NCI-H226 (cell line): ENCODE measurements around the gene LRRIQ3.
"Not testable (repeated sequence)": the region's sequence is repeated elsewhere in the genome, so short reads cannot be mapped to it uniquely, and the experiment has no call there.

Experiments used
- DNase-seq: peaks from one replicate; pipeline ENCODE4 v3.0.0-alpha.2; 2015

LRRIQ3 gene, protein sequence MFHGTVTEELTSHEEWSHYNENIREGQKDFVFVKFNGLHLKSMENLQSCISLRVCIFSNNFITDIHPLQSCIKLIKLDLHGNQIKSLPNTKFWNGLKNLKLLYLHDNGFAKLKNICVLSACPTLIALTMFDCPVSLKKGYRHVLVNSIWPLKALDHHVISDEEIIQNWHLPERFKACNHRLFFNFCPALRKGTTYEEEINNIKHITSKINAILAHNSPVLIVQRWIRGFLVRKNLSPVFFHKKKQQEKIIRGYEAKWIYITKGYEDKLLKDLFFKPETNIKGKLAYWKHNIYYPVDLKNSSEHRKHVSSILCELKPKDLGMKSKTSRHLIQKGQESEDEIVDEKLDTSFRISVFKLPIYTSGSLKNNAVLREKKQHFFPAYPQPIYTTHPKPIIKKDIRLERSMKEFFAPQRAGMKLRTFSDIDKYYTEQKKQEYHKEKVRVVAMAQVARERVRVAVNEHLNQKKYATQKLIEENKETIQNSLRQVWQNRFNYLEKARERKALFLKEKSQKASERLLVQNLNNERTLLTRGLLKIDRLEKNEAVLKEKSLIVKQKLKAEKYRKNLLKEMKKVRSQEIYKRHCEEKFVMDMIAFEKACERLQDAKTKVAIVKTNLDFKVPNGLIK

DNA sequence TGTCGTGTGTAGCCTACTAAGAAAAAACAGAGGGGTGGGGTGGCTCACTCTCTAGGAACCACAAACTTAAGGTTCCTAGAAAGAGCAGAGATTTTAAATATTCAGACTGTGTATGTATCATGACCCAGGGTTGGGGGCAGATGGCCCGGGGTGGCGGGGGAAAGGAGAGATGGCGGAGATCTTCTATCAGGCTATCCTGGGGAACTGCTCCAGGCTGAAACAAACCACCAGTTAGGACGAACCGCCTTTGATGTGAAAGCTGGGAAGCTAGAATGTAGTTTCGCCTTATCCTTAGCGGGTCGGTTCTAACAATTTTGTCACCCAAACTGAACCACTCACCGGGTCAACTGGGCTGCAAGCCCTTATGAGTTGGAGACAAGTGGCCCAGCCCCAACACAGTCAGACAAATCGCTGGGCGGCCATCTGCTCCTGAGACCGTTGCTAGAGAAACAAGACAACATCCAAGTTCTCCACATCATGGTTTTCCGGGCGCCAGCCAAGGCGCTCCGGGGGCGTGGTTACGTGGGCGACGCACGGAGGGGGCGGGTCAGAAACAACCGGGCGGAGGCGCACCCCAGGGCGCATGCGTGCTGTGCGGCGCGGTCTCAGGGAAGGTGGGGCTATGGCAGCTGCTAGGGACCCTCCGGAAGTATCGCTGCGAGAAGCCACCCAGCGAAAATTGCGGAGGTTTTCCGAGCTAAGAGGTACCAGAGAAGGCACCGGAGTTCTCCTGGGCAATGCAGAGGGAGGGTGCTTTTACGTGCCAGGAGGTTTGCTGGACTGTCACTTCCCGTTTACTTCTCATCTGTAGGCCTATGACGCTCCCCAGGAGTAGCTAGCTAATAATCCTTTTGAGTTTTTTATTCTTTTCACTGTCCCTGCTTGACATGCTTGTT lies at the start of gene LRRIQ3, which contains the start of gene FPGT:
TSS of gene LRRIQ3 (minus strand) at position 520 of the 896 bp plus-strand sequence. CDS start 14,492 bp downstream, outside the sequence.
TSS of gene FPGT (plus strand) at position 586 of the 896 bp plus-strand sequence. CDS start at position 623, 37 bp downstream.
- peak; percentile 71 for DNase-seq

DNA sequence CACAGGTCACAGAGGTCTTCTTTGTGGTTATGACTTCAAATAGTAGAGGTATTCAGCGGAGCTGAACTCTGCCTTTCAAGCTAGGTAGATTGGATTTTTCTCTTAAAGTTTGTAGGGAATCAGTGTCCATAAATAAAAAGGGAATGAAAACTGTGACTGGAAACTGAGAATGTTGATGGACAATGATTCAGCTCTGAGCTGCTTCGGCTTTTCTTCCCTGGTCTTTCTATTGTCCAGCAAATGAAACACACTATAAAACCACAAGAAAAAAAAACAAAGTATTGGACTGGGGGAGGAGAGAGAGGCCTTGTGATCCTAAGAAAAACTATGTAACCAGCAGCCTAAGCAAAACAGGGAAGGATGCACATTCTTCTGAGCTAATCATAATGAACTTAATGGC lies 48.3 kb upstream of the LRRIQ3 start:
- no peak for DNase-seq

DNA sequence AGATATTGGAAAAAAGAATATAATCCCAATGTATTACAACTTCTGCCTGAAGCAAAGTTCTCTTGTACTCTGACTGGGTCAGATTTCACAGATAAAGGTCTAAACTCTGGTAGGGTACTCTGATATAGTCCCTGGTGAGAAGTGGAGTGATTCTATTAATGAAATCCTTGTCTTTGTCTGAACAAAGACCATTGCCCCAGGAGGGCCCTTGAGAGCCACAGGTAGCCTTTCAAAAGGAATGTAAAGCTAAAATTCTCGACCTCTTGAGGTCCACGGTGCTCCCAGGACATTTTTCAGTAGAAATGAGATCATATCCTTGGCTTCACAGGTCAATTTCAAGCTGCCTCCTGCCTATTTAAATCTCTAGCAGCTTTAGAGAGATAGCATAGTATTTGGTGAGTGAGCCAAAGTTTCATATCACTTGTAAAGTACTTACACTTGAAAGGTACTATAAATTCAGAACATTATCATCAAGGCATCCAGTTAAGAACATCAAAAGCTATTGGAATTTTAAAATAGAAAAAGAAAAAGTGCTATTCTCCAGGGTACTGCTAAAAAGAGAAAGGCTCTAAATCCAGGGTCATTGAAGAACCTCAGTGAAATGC lies 47.3 kb upstream of the LRRIQ3 start:
- DNase-seq: no peak

DNA sequence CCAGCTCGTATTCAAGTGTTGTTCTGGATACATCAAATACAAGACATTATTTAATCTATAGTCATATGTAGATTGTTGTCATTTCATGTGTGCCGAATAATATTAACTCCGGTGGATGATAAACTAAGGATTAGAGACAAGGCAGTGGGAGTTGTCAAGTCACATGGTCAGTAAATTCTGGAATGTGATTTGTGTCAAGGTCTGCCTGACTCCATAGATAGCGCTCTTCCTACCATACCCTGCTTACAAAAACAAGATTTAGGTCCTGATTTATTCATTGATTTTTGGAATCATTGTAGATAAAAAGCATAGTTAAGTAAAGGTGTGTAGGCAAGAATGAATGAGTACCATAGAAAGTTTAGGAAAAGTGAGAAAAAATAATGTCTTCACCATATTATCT lies 39.8 kb upstream of the LRRIQ3 start:
- no peak for DNase-seq

DNA sequence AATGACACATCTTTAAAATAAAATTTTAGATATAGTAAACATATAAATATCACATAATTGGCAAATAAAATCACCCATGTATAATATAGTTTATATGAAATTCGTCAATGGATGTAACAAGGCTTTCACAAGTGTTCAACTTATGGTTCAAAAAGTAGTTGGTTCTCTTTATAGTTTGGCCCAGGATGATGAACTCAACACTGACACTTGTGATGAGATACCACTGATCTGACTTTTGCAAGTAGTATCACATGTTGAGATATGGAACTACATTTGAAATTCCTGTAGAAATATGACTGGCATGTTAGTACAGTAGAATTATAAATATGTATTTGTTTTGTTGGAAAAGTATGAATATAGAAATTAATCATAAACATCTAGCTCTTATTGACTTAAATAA lies 39.1 kb upstream of the LRRIQ3 start:
- no peak for DNase-seq

DNA sequence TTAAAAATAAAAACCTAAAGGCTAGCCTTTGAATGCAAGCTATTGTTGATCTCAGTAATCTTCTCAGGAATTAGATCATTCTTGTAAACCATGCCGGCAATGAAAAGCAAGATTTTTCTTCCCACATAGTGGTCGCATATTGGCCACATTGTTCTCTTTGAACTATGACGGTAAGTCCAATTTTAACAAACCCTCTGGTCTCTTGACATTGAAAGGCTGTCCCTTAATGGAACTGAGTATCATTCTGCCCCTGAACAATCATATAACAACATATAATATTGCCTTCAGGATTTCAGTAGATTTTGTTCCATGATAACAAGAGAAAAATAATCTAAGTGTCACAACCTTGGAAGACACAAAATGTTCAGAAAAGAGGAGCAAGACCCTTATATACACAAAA lies 38.5 kb upstream of the LRRIQ3 start:
- DNase-seq: no peak

DNA sequence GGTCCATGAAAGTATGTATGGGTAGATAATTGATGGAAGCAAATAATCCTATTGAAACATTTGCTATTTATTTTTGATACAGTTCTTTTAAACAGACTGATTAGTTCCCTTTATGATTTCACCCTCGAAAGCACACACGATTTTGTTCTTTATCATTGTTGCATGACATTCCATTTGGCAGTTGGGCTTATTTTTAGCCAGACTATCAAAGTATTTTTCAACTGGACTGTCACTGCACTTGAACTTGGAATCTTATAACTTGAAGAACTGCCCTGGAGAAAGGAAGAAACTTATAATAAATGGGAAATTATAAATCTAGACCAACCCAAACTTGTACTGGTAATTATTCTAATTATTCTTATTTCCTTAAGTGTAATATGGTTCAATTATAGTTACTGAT lies 37.2 kb upstream of the LRRIQ3 start, which contains the start of gene TNNI3K:
TSS of gene TNNI3K (plus strand) at position 235 of the 400 bp plus-strand sequence. CDS start at position 300, 65 bp downstream.
- no peak for DNase-seq

DNA sequence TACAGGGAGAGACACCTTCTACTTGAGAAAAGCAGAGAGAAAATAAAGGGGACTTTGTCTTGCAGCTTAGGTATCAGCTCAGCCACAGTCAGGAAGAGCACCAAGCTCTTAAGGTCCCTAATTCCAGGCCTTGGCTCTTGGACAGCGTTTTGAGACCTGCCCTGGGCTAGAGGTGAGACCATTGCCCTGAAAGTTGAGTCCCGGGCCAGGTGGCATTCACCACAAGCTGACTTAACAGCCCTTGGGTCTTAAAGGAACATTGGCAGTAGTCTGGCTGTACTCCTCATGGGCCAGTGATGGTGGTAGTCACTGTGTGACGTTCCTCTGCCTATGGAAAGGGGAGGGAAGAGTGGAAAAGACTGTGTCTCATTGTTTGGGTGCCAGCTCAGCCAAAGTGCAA lies 25.5 kb upstream of the LRRIQ3 start:
- no peak for DNase-seq

DNA sequence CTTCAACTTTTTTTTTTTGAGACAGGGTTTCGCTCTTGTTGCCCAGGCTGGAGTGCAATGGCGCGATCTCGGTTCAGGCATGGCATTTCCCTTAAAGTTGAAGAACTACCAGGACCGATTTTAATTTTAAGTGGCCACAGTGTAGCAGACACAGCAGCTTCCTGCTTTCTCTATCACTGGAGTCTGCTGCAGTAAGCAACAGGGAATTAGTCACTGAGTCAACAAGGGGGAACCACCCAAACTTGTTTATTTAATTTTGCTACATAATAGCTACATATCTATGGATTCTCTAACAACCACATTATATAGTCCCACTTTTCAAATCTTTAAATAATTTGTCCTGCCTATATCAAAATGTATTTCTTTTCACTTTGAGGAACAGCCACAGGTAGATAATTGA lies 24.7 kb upstream of the LRRIQ3 start:
- DNase-seq: no peak

DNA sequence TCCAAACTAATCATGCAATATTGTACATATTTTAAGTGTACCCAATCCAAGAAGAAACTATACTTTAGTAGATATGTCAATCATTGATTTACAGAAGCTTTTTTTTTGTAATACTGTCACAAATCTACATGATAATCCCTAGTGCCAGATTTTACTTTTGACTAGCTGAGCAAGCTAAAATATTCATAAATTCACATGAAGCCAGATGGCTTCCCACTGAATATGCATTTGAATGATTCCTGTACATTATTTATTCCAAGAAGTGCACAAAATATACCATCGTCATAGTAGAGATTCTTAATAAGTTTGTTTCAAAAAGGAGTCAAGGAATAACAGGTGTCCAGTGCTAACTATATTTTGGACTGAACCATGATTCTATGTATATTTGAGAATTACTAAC lies 17.3 kb upstream of the LRRIQ3 start:
- DNase-seq: no peak

DNA sequence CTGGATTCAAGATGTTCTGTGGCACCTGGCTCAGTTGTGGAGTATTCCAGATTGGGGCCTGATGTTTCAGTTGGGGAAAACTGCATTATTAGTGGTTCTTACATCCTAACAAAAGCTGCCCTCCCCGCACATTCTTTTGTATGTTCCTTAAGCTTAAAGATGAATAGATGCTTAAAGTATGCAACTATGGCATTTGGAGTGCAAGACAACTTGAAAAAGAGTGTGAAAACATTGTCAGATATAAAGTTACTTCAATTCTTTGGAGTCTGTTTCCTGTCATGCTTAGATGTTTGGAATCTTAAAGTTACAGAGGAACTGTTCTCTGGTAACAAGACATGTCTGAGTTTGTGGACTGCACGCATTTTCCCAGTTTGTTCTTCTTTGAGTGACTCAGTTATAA lies 7.3 kb upstream of the LRRIQ3 start:
- no peak for DNase-seq

DNA sequence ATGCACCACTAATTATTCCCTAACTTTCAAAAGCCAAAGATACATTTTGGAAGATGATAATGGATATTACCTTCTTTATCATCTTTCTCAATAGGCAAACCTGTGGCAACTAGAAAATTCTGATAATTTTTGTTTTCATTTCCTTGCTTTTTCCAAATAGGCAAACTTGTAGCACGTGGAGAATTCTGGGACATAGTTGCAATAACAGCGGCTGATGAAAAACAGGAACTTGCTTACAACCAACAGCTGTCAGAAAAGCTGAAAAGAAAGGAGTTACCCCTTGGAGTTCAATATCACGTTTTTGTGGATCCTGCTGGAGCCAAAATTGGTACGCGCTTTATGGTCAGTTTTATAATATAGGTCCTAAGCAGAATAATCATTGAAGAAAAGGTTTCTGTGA lies 1.5 kb upstream of the LRRIQ3 start:
- no peak for DNase-seq

DNA sequence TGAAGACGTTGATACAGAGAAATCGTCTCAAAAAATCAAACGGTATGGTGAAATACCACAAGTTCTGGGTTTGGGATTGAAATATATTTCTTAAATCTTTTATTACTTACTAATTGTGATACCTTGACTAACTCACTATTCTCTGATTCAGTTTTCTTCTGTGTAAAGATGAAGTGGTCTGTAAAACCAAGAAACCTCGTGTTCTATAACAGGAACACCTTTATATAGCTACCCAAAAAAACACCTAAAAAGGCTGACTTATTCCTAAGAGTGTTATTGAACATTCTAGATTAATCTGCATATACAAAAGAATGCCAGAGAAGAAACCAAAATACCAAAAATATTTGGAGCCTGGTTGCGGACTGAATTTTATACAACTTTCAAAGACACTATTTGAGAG lies 721 bp downstream of the LRRIQ3 start:
- DNase-seq: no peak

DNA sequence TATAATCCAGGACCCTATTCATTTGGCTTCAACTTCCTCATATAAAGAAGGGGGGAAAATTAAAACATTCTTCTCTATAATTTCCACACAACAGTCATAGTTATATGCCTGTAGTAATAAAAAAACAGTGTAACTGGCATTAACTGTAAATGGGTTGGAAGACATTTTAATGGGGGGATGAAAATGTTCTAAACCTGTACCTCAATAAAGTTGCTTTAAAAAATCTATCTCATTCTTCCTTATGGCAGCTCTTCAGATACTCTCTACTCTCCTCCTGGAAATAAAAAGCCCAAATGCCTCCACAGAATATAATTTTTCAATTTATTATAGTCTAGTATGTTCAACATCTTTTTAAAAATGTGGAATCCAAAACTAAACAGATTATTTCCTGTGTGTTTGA lies 2.6 kb downstream of the LRRIQ3 start:
- no peak for DNase-seq

DNA sequence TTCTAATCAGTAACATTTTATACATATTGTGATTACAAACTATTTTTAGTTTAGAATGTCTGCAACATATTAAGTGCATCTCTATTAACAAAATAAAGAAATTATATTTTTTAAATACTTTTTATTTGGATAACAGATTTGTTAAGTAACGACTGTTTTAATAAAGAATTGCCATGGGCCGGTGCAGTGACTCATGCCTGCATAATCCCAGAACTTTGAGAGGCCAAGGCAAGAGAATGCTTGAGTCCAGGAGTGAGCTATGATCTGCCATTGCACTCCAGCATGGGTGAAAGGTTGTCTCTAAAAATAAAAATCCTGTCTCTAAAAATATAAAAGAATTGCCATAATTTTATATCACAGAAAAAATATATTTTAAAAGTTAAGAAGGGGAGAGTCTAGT lies 4.1 kb downstream of the LRRIQ3 start:
- peak; percentile 8 for DNase-seq

DNA sequence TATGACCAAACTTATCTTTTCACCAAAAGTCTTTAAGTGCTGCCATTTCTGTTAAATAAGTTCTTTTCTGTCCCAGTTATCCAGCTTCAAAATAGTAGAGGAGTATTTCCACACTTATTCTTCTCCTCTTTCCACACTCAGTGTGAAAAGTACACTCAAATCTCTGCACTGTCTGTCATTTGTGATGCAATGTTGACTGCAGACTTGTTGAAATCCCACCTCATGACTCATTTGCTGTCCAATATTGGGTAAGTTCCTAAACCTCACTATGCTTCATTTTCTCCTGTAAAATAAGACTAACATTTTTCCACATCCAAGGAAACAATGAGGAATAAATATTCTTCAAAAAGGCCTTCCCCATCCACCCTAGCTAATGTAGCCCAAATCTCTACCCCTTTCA lies 17.5 kb downstream of the LRRIQ3 start:
- DNase-seq: no peak

DNA sequence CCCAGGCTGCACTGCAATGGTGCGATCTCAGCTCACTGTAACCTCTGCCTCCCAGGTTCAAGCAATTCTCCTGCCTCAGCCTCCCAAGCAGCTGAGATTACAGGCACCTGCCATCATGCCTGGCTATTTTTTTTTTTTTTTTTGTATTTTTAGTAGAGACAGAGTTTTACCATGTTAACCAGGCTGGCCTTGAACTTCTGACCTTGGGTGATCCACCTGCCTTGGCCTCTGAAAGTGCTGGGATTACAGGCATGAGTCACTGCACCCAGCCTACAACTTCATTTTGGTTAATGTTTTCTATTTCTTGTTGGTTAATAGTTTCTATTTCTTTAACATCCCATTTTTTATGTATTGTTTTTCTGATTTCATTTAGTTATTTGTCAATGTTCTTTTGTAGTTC lies 23.6 kb downstream of the LRRIQ3 start:
- not testable (repeated sequence) for DNase-seq

DNA sequence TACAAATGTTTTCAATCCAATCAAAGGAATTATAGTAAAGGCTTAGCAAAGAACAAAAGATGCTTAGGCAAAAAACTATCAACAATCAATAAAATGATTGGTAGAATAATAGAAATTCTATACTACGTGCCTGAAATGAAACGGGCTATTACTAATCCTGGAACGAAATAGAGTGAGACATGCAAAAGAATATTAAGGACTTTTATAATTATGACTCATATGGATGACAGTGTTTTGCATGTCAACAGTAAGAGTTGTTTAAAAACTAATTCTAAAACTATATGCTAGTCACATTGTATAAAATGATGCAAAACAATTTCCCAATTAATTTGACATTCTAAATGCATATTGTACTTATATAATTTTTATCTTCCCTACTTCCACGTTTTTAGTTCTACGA lies 35.6 kb downstream of the LRRIQ3 start:
- no peak for DNase-seq

DNA sequence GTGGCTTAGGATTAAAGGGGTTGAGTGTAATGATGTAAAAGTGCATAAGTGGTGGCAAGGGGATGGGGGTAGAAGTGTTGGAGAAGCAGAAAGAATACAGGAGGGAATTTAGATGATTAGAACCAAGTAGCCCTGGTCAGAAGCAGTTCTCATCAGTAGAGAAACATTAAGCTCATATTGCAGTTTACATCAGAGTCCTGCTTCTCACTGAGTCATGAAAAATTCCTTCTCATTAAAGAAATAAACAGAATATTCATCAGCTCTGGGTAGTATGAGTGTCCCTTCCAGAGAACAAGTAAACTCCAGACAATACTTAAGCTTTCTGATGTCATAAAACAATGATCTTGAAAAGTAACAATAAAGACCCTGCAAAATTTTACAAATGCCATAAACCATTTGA lies 36.5 kb downstream of the LRRIQ3 start:
- DNase-seq: no peak

DNA sequence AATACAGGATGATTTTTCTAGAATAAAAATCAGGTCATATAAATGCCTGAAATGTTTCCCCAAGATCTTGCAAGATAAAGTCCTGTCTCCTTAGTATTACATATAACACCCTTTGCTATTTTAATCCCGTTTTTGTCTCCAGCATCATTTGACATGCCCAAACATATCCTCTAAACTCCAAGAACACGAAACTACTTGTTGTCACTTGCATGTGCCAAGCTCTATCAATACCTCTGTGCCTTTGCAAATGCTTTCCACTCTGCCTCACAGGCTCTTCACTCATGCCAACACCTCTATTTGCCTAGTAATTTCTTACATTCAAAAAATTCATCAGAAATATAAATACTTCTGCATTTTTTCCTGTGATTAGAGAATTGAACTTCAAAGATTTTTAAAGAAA lies 37.9 kb downstream of the LRRIQ3 start:
- no peak for DNase-seq

DNA sequence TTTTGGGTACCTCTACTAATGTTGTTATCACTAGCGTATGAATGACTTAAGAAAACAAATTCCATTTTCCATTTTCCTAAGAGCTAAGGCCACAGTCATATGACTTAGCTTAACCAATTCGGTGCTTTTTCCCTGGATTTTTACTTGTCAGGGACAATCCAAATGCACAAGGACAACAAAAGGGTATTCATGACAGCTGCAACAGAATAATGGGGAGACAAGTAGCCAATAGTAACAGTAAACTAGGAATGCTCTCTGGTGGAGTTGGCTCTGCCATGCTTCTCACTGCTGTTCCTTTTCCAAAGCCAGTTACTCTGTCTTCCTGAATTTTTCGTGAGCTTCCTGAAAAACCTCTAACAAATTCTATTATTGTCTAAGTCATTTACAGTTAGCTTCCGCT lies 52.9 kb downstream of the LRRIQ3 start:
- no peak for DNase-seq

DNA sequence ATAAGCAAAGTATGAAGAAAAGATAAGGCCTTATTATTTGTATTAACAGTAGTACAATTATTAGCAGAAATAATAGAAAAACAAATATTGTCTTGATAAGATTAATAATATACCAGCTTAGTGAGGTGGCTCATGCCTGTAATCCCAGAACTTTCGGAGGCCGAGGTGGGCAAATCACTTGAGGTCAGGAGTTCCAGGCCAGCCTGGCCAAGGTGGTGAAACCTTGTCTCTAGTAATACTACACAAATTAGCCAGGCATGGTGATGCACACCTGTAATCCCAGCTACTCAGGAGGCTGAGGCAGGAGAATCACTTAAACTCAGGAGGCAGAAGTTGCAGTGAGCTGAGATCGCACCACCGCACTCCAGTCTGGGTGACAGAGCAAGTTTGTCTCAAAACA lies 80.6 kb downstream of the LRRIQ3 start:
- DNase-seq: not testable (repeated sequence)

DNA sequence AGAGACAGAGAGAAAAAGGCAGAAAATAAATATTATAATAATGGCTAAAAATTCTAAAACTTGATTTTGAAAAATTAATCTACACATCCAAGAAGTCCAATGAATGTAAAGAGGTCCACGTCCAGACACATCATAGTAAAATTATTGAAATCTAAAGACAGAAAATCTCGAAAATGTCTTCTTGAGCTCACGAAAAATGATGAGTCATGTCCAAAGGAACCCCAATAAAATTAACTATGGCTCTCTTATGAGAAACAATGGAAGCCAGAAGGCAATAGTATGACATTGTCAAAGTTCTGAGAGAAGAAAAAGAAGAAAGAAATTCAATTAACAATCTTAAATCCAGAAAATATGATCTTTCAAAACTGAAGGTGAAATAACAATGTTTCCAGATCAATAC lies 84.6 kb downstream of the LRRIQ3 start:
- no peak for DNase-seq
